Lung microvascular endothelial cell (primary cell): ENCODE measurements around the gene RAD9A. TPM values are rescaled to one million over a fixed set of nuclear protein-coding genes. Genes with fewer than 3 reads are reported as not detected.
A peak's percentile ranks its signal among the peaks of the same experiment; 100 is the strongest.

Source experiments
- DNase-seq, 2 donors: peaks; one replicate each; pipeline versions ENCODE4 v3.0.0 to v3.0.0-alpha.2; 2010; ENCODE audit warnings: low read depth in 2 of 2
- total RNA-seq: library from RNA; depleted of rRNA; stranded (reverse); fragments of >200 nt; gene quantifications from 2 replicates; pipeline ENCODE4 v1.2.1, GENCODE V29; 2014

Gene RAD9A
- total RNA-seq, 1 donor from 2014 or later: 3.0 TPM

DNA sequence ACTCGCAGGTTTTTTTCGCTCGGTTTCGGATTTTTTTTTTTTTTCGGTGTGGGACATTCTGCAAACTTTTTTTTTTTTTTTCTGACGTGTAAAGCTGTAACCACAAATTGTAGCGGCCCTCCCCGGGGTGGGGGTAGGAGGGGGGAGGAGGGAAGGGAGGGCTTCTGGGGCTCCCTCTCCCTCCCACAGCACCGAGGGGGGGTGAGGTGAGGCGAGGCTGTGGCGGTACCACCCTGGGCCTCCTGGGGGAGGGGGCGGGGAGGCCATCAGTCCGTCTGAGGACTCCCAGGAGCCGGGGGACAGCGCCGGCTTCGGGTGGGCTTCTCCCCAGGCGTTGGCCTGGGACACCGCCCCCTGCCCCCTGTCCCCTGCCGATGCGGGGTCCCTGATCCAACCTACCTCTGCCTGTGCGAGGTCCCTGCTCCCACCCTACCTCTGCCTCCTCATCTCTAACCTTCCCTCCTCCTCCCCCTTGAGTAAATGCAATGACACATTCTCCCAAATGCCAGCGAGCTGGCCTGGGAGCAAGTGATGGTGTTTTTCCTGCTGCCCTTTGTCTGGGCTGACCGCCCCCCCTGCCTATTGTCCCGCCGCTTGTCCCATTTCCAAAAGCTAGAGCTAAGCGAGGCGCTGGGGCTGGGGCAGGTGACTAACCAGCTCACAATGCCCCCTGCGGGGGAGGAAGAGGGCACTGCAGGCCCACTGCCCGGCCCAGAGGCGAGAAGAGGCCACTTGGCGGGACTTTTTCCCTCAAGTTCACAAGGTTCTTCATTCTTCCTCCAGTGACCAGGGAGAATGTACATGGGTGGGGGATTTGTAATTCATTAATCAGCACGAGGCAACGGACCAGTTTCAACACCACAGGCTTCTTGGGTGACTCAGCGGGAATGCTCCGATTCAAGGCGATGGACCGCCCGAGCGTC lies 17.9 kb upstream of the RAD9A start:
- peak; percentile 80 to 93 for DNase-seq

- no peak for DNase-seq
These were observed 17.1 kb upstream of the RAD9A start for GRCh38 chr11:67374571-67375281.

- DNase-seq: no peak
These were observed 16.3 kb upstream of the RAD9A start for GRCh38 chr11:67375320-67376055.

DNA sequence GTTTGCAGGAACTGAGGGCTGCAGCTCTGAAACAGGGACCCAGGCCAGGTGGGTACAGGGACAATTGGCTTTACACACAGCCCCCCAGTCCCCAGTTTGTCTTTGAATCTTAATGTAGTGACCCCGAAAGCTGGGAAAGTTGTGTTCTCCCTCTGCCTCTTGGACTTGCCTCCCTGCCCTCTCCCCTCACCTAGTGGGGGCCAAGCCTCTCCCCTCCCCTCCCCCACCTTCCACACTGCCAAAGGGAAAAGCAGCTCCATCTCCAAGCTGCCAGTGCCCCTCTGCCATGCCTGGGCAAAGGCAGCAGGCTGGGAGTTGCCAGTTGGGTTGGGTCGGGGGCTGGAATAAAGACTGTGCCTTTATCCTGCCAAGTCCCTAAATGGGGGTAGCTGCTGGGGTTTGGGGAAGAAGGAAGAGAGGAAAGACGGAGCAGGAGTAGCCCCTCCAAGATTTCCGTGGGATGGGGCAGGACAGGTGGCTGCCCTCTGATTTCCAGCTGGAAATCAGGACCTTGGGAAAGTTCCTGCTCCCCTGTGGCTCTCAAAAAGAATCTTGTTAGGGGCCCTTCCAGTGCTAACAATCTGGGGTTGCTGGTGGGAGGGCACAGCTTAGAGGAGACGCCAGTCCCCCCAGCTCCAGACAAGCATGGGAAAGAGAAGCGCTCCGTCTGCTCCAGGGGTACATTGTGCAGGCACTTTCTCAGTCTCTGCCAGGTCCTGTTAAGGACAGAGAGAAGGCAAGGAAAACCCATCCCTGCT lies 15.5 kb upstream of the RAD9A start:
- no peak for DNase-seq

DNA sequence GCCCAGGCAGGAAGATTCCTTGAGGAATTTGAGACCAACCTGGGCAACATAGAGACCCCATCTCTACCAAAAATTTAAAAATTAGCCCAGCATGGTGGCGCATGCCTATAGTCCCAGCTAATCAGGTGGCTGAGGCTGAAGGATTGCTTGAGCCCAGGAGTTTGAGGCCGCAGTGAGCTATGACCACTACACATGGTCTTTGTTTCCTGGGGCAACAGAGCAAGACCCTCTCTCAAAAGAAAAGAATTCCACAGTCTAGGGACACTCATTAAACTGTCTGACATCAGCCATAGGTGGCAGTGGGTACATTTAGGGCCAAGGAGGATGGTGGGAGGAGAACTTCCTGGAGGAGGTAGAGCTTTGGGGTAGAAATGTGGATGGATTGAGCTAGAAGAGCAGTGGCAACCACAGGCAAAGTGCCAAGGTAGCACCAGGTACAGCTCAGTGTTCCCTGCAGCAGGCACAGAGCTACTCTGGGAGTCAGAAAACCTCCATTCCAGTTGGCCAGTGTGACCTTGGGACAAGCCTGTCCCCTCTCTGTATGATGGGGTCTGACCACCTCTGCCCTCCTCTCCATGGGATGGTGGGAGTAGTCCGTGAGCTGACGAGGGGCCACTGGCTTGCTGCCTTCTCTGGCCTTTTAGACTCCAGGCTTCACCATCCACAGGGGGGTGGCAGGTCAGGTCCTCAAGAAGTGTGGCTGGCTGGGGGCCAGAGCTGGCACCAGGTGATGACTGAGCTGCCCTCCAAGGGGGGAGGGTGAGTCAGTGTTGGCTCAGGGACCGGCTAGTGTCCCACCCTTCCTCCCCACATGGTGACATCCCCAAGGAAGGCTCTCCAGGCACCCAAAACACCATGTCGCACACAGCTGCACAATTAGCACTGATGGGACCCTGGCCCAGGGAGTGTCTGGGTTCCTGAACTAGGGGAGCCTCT lies 14.6 kb upstream of the RAD9A start:
- no peak for DNase-seq

GRCh38 chr11:67378544-67378943 lies 13.2 kb upstream of the RAD9A start:
- no peak for DNase-seq

DNA sequence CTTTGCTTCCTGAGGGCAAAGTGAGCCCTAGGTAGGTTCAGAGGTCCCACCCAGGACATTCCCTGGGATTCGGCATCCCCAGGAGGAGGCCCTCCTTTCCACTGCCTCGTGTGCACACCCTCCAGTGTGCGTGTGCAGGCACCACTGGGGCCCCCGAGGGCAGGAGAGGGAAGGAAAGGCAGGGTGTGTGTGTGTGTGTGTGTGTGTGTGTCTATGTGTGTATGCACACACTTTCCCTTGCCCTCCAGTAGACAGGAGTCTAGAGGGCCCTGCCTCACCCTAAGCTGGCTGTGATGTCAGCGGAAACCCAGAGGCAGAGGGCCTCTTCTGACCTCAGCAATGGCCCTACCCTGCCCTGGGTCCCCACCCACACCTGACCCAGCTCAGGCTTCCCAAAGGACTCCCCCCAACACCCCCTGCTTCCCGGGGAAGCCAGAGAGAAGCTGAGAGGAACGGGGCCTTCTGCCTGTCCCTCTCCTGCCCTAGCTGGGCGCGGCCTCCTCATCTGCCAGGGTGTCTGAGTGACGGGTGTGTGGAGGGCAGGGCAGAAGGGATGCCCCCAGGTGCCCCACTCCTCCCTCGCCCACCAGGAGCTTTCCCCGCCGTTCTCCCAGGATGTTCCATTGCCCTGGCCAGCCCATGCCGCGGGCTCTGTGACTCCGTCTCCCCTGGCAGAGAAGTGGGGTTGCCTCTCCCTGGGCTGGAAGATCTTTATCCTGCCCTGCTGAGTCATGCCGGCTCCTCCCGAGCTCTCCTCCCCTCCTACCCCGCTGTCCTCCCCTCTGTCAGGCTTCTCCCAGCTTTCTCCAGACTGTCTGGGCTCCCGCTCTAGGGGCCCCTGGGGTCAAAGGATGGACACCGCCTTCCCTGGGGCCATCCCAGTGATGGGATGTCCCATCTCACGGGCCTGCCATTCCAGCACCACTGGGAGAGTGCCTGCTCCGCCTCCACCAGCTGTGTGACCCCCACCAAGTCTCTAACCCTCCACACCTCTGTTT lies 12.4 kb upstream of the RAD9A start:
- peak in 1 of 2 donors; percentile 48 for DNase-seq

DNA sequence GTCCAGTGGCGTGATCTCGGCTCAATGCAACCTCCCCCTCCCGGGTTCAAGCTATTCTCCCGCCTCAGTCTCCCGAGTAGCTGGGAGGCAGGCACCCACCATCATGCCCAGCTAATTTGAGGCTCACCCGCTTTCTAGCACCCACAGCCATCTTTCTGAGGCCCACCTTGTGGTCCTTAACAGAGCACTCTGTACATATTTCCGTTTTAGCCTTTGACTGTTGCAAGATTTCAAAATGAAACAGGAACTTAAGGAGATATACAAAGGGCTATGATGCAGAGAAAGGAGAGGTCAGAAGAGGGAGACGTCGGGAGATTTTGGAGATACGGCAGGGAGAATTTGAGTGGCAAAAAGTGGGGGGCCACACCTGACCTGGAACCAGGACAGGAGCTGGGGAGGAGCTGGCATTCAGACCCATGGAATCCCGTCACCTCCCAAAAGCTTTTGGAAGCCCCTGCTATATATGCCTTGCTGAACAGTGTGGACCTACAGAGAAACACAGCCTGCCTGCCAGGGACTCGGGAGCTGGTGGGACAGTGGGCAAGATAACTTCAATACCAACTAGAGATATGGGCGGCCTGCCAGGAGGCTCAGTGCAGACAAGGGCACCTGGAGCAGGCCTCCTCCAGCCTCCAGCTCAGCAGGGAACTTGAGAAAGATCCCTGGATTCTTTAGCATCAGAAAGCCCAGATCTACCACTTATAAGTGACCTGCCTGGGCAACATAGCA lies 10.4 kb upstream of the RAD9A start:
- no peak for DNase-seq

GRCh38 chr11:67382276-67383136 lies 9.3 kb upstream of the RAD9A start:
- DNase-seq: peak; percentile 77 to 85

- peak in 1 of 2 donors; percentile 54 for DNase-seq
These were observed 6.9 kb upstream of the RAD9A start for GRCh38 chr11:67384851-67385366.

GRCh38 chr11:67387069-67387468 lies 4.7 kb upstream of the RAD9A start:
- no peak for DNase-seq

GRCh38 chr11:67387518-67387917 lies 4.3 kb upstream of the RAD9A start:
- no peak for DNase-seq

DNA sequence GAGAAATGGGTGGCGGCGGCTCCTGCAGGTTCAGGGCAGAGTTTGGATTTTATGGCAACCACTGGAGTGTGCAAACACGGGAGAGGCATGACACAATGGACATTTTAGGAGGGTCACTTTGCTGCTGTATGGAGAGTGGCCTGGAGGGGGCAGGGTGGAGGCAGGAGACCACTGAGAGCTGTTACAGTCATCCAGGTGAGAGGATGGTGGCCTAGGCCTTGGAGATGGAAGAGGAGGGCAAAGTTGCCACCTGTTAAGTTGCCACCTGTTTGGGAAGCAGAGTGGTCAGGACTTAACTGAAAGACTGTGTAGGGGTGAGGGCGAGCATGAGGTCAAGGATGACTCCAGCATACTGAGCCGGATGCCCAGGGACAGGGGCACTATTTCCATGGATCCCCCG lies 2.3 kb upstream of the RAD9A start:
- DNase-seq: peak; percentile 46 to 72

GRCh38 chr11:67390947-67391303 lies 861 bp upstream of the RAD9A start:
- DNase-seq: no peak

DNA sequence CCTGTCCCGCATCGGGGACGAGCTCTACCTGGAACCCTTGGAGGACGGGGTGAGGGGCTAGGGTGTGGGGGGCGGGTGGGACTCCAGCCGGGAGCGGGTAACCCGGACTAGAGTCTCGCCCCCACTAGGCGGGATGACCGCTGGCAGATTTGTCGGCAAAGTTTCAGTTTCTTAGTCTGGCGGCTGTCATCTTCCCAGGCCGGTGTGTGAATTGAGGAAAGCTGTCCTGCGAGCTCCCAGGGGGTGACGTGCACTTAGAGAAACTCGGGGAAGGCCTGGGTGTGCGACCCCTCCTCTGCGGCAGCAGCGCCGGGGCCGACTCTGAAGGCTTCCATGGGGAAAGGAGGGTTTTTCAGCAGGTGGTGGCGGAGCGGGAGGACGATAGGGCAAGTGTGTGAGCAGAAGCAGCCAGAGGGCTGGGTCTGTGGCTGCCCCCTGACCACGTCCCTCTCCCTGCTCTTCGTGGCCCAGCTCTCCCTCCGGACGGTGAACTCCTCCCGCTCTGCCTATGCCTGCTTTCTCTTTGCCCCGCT lies 463 bp downstream of the RAD9A start:
- DNase-seq: peak in 1 of 2 donors; percentile 27

GRCh38 chr11:67393437-67393836 lies 1.7 kb downstream of the RAD9A start:
- no peak for DNase-seq

GRCh38 chr11:67393990-67394389 lies 2.2 kb downstream of the RAD9A start:
- DNase-seq: no peak
